ENCODE data around the gene KCNMB2. TPM values are rescaled to one million over a fixed set of nuclear protein-coding genes. Genes with fewer than 3 reads are reported as not detected.

Gene KCNMB2
- total and polyA plus RNA-seq, 8 donors: 0.69 to 38.0 (median 2.3) TPM

DNA sequence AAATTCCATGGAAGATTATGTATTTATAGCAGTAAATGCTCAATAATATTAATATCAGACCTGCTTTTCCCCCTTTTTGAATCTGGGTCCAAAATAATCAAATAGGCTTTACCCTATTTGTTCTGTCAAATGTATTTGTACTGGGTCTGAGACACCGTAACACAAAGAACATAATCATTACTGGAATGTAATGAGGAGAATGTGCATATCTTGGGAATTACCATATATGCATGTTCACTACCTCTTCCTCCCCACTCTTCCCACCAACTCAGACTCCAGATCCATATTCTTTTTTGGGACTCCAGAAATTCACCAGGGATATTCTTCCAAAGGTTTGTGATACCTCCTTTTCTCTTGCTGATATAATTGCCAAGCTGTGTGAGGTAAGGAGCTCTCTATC lies 237.1 kb downstream of the KCNMB2 start:
- Histone ChIP-seq H3K27me3 (no peaks in the 10 kb centered on the region), H3K4me1 (no peaks in the 10 kb centered on the region), H3K36me3 (no peaks in the 10 kb centered on the region), H3K9me3 (no peaks in the 10 kb centered on the region), H3K4me3 (no peak overlapping the region), H3K27ac (no peak overlapping the region)
- DNase-seq (no peak), FAIRE-seq (no peak), ATAC-seq (no peak)
- intact Hi-C loops (cut with DNase I): no loop called here
- TF ChIP-seq, protein P1, sequence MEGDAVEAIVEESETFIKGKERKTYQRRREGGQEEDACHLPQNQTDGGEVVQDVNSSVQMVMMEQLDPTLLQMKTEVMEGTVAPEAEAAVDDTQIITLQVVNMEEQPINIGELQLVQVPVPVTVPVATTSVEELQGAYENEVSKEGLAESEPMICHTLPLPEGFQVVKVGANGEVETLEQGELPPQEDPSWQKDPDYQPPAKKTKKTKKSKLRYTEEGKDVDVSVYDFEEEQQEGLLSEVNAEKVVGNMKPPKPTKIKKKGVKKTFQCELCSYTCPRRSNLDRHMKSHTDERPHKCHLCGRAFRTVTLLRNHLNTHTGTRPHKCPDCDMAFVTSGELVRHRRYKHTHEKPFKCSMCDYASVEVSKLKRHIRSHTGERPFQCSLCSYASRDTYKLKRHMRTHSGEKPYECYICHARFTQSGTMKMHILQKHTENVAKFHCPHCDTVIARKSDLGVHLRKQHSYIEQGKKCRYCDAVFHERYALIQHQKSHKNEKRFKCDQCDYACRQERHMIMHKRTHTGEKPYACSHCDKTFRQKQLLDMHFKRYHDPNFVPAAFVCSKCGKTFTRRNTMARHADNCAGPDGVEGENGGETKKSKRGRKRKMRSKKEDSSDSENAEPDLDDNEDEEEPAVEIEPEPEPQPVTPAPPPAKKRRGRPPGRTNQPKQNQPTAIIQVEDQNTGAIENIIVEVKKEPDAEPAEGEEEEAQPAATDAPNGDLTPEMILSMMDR (IDR thresholded peaks at IDR 0.05): no peak
- WGBS, 2 donors: 78 to 81% methylated on average over 1 of the region's 1 CpG

DNA sequence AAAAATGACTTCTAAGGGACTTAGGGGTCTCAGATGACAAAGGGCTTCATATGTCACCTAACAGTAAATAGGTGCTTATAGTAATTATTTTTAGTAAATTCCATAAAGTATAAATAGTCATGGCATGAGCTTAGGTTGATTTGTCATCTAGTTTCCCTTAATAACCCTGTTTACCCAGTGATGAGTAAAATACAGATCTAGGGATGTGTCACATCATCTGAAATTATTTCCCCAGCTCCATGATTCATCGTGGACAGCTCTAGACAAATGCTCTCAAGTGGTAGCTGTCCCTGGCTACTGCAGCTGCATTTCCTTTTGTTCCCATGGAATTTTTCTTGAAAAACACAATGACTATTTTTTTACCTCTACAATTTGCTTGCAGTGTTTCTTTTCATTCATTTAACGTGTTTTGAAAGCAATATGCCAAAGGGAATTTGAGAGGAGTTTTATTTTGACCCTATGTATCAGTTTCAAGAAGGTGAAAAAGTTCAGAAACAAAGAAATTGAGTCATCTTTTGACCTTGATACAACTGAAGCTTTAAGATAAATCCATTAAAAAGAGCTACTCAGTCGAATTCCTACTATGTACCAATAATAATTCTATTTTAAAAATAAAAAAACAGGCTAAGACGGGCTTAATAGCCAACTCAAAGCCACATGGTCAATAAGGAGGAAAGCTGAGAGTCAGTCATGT lies 241.6 kb downstream of the KCNMB2 start:
- peak in 1 of 4 donors; percentile 67 for ATAC-seq
- TF ChIP-seq, protein P1 (IDR thresholded peaks at IDR 0.05): no peak
- H3K4me3 ChIP-seq: no peak overlapping the region
- WGBS, 2 donors: 47 to 51% methylated on average over 4 of the region's 4 CpGs
- FAIRE-seq: no peak
- no peak overlapping the region for H3K27ac ChIP-seq
- no peaks in the 10 kb centered on the region for H3K36me3 ChIP-seq
- no peaks in the 10 kb centered on the region for H3K27me3 ChIP-seq
- H3K9me3 ChIP-seq: no peaks in the 10 kb centered on the region
- intact Hi-C loops (cut with DNase I): no loop called here
- no peak for DNase-seq
- H3K4me1 ChIP-seq: no peaks in the 10 kb centered on the region

DNA sequence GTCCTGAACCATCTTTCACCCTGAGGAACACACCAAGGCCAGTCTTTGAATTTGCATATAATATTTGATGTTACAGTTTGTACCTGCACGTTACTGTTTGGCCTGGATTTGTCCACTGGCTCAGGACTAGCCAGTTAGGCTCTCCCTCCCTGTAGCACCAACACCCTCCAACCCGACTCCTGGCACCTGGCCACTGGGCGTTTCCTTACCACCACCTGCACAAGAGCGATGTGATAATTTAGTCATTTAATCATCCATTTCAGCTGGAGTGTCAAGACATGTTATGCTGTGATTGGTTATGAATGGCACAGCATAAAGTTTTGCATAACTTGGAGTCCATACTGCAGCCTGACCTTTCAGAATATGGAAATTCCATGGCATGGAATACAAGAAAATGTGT lies 242.4 kb downstream of the KCNMB2 start:
- peak in 1 of 4 donors; percentile 31 for ATAC-seq
- Histone ChIP-seq H3K4me3 (no peak overlapping the region), H3K9me3 (no peaks in the 10 kb centered on the region), H3K36me3 (no peaks in the 10 kb centered on the region), H3K27me3 (no peaks in the 10 kb centered on the region), H3K4me1 (no peaks in the 10 kb centered on the region), H3K27ac (no peak overlapping the region)
- intact Hi-C loops (cut with DNase I): no loop called here
- FAIRE-seq: no peak
- WGBS, 2 donors: 35 to 41% methylated on average over 4 of the region's 4 CpGs
- TF ChIP-seq, protein P1 (IDR thresholded peaks at IDR 0.05): no peak
- no peak for DNase-seq

DNA sequence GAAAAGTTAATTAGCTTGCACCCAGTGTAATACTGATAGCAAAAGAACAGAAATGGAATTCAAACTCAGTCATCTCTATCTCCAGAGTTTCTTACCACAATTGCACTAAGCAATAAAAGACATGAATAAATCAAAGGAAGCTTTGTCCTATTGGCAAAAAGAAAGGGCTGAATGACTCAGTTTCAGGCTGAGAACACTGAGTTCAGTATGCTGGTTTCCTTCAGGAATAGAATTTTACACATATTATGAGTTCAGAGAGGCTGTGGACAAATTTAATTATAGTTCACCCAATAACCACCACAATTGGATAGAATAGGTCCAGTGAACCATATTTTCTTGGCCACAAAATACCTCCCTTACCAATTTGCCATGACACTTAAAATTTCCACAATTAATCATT lies 249.7 kb downstream of the KCNMB2 start:
- Histone ChIP-seq H3K4me1 (no peaks in the 10 kb centered on the region), H3K4me3 (no peak overlapping the region), H3K27ac (no peak overlapping the region), H3K27me3 (no peaks in the 10 kb centered on the region), H3K9me3 (peaks cover 0 to 4% (median 0%) of the 10 kb centered on the region in 4 donors), H3K36me3 (no peaks in the 10 kb centered on the region)
- TF ChIP-seq, protein P1 (IDR thresholded peaks at IDR 0.05): no peak
- no peak for DNase-seq
- ATAC-seq: no peak
- FAIRE-seq: no peak
- intact Hi-C loops (cut with DNase I): no loop called here

DNA sequence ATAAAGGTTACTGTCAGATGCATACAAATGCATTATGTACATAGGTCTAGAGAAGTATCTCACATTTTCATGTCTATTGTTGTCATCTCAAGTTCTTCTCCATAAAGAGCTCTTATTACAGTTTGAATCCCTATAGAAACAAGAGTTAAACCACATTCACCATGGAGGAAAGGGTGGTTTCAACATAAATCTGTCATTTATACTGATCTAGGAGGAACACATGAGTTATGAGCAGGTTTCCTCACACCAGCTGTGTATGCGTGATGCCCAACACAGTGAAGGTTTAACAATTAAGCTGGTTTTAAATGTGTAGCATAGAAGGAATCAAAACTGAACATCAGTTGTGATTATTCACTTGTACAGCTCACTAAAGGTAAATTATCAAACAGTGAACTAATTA lies 251.7 kb downstream of the KCNMB2 start:
- ATAC-seq: no peak
- Histone ChIP-seq H3K27ac (no peak overlapping the region), H3K4me1 (no peaks in the 10 kb centered on the region), H3K36me3 (no peaks in the 10 kb centered on the region), H3K4me3 (no peak overlapping the region), H3K27me3 (no peaks in the 10 kb centered on the region), H3K9me3 (peaks cover 0 to 4% (median 0%) of the 10 kb centered on the region in 4 donors)
- WGBS, 2 donors: 28 to 78% methylated on average over 1 of the region's 1 CpG
- no peak for DNase-seq
- TF ChIP-seq, protein P1 (IDR thresholded peaks at IDR 0.05): no peak
- no peak for FAIRE-seq
- intact Hi-C loops (cut with DNase I): no loop called here
